GM23338 (cell line): Measurements from ENCODE around the gene CATSPERZ. TPM values are rescaled to one million over a fixed set of nuclear protein-coding genes. Genes with fewer than 3 reads are reported as not detected.

ENCODE experiments used
- CTCF ChIP-seq, 2 experiments: fragments of 200-600 bp in 1 of 2; sonication (generic) in 1 of 2; conservative IDR thresholded peaks; 2 replicates each; pipeline versions ENCODE4 v1.5.1 to v1.6.1; 2016 to 2017; ENCODE audit warnings: antibody characterized with exemption in 2 of 2, low read depth in 2 of 2, mild to moderate bottlenecking in 2 of 2, moderate library complexity in 1 of 2
- STAT1 ChIP-seq: IDR thresholded peaks from one replicate; pipeline ENCODE4 v1.6.1; 2016; ENCODE audit warnings: antibody characterized with exemption; ENCODE audit not compliant: unreplicated experiment
- ZNF462 ChIP-seq: fragments of 250-450 bp; sonication (Bioruptor Pico); IDR thresholded peaks from 2 replicates; pipeline ENCODE4 v1.5.0; 2020; ENCODE audit warnings: mild to moderate bottlenecking, moderate library complexity
- polyA plus RNA-seq: library from polyadenylated mRNA; unstranded; fragments of >200 nt; fragmentation: Nextera tagmentation; extraction: Ambion mirVana; gene quantifications from 2 replicates; pipeline ENCODE4 v1.2.1, GENCODE V29; 2016
- total RNA-seq: library from RNA; depleted of rRNA; stranded (reverse); fragments of >200 nt; shearing (Covaris generic); gene quantifications from 2 replicates; pipeline ENCODE4 v1.2.3, GENCODE V29; 2014

Gene CATSPERZ
- total and polyA plus RNA-seq, 2 experiments from 2014 or later, result 0.99 TPM; not detected in 1

- TF ChIP-seq ZNF462 (no peak), STAT1 (no peak), CTCF (conservative IDR thresholded peaks at IDR 0.05; ENCODE audit: low read depth in 2 of 2) (no peak)
Measured at GRCh38 chr11:64298966-64299846, 952 bp upstream of the CATSPERZ start (continued).
